GM12878 (cell line): Measurements from ENCODE around the gene OPRL1. TPM values are rescaled to one million over a fixed set of nuclear protein-coding genes. Genes with fewer than 3 reads are reported as not detected.

Source experiments
- ATAC-seq: fragments of 200-7000 bp; cut with Tn5 transposase; 3 replicates; pipeline ENCODE4 v1.9.1; 2020; ENCODE audit warnings: mild to moderate bottlenecking, moderate library complexity
- BruUV-seq: library from RNA; stranded (reverse); fragments of 400-500 nt; replicated peaks from 2 replicates; lab custom pipeline; 2021; lab: Mats Ljungman, UMichigan
- CTCF ChIA-PET: fragments of 300-600 bp; sonication (Branson Sonifier 250); formaldehyde crosslinking; extraction: SDS; loops from one replicate; lab custom pipeline; 2021; ENCODE audit warnings: inconsistent platforms; lab: Yijun Ruan, JAX
- POLR2A ChIA-PET: fragments of 350-600 bp; formaldehyde crosslinking; extraction: SDS; loops from one replicate; lab custom pipeline; 2021; ENCODE audit warnings: inconsistent platforms; lab: Charles Lee
- RAD21 ChIA-PET: fragments of 300-600 bp; sonication (Branson Sonifier 250); formaldehyde crosslinking; loops from one replicate; lab custom pipeline; 2023; ENCODE audit warnings: antibody characterized with exemption; ENCODE audit not compliant: unreplicated experiment; lab: Charles Lee
- SMC1A ChIA-PET: fragments of 300-600 bp; sonication (Branson Sonifier 250); formaldehyde crosslinking; loops from one replicate; lab custom pipeline; 2023; ENCODE audit not compliant: unreplicated experiment, uncharacterized antibody; lab: Charles Lee
- DNase-seq: peaks from one replicate; pipeline ENCODE4 v3.0.0-alpha.2; 2011; ENCODE audit warnings: low read depth, low spot score
- FAIRE-seq: peaks from 3 replicates; lab custom pipeline; 2011; peaks lifted over from hg19 to GRCh38; lab: Jason Lieb, UNC
- H2AFZ ChIP-seq: 2 replicates; pipeline ENCODE4 v1.6.0; 2011; ENCODE audit warnings: low read depth, low read length, control low read depth; ENCODE audit not compliant: control insufficient read depth
- H3K27ac ChIP-seq: 2 replicates; pipeline ENCODE4 v1.5.1; 2011; ENCODE audit warnings: control low read depth; ENCODE audit not compliant: control insufficient read depth, insufficient read depth
- H3K27me3 ChIP-seq, 2 experiments: replicated peaks in 1 of 2; 2 replicates each; pipeline versions ENCODE4 v1.6.0 to v1.6.1; 2011; ENCODE audit warnings: low read length in 1 of 2; ENCODE audit not compliant: control insufficient read depth in 2 of 2, insufficient read depth in 2 of 2
- H3K36me3 ChIP-seq, 2 experiments: 2 replicates each; pipeline ENCODE4 v1.5.1; 2011; ENCODE audit warnings: low read length in 1 of 2; ENCODE audit not compliant: control insufficient read depth in 2 of 2, insufficient read depth in 2 of 2
- H3K4me1 ChIP-seq: 2 replicates; pipeline ENCODE4 v1.6.1; 2011; ENCODE audit warnings: mild to moderate bottlenecking, low read length, moderate library complexity, mixed read lengths; ENCODE audit not compliant: control insufficient read depth, insufficient read depth
- H3K4me2 ChIP-seq: 2 replicates; pipeline ENCODE4 v1.6.0; 2011; ENCODE audit warnings: control low read depth; ENCODE audit not compliant: control insufficient read depth, insufficient read depth
- H3K4me3 ChIP-seq: fragments of 200-600 bp; sonication (generic); 2 replicates; pipeline ENCODE4 v1.5.1; 2016
- H3K79me2 ChIP-seq: 2 replicates; pipeline ENCODE4 v1.6.0; 2011; ENCODE audit warnings: low read length; ENCODE audit not compliant: control insufficient read depth, insufficient read depth
- H3K9ac ChIP-seq: 2 replicates; pipeline ENCODE4 v1.8.0; 2011; ENCODE audit warnings: low read length, control low read depth, mixed read lengths; ENCODE audit not compliant: control insufficient read depth, insufficient read depth
- H3K9me3 ChIP-seq: replicated peaks from 3 replicates; pipeline ENCODE4 v1.5.1; 2011; ENCODE audit warnings: mild to moderate bottlenecking, low read length; ENCODE audit not compliant: control insufficient read depth, insufficient read depth
- H4K20me1 ChIP-seq: 2 replicates; pipeline ENCODE4 v1.6.0; 2011; ENCODE audit not compliant: control insufficient read depth, insufficient read depth
- GATAD2B ChIP-seq: fragments of 450-650 bp; conservative IDR thresholded peaks from 2 replicates; pipeline ENCODE4 v1.6.1; 2017; ENCODE audit warnings: low read depth, mild to moderate bottlenecking, moderate library complexity
- HDGF ChIP-seq: fragments of 450-650 bp; IDR thresholded peaks from 2 replicates; pipeline ENCODE4 v1.6.1; 2016; ENCODE audit warnings: antibody characterized with exemption
- MEF2B ChIP-seq: fragments of 450-650 bp; IDR thresholded peaks from 2 replicates; pipeline ENCODE4 v1.6.1; 2018; ENCODE audit warnings: mild to moderate bottlenecking, moderate library complexity; ENCODE audit not compliant: partially characterized antibody, poor library complexity, severe bottlenecking
- NFIC ChIP-seq: IDR thresholded peaks from 2 replicates; pipeline ENCODE4 v1.6.1; 2012; ENCODE audit warnings: low read depth, mild to moderate bottlenecking, inconsistent platforms, low read length, moderate library complexity
- TAF1 ChIP-seq: IDR thresholded peaks from 2 replicates; pipeline ENCODE4 v1.6.1; 2011; ENCODE audit warnings: mild to moderate bottlenecking, low read depth, low read length, borderline replicate concordance
- WGBS: methylation state at CpG from one replicate; pipeline ENCODE4 v1.1.6; 2016; ENCODE audit warnings: low lambda C conversion rate; ENCODE audit not compliant: insufficient replicate concordance, insufficient coverage; ENCODE audit errors: missing lambda C conversion rate; 5-methylcytosine and 5-hydroxymethylcytosine counted together
- in situ Hi-C: fragments of 300-500 bp; cut with MboI; formaldehyde crosslinking; loops from 9 replicates; pipeline ENCODE4 v1.14.3; 2018; ENCODE audit warnings: mixed read lengths
- intact Hi-C: fragments of 100-400 bp; cut with micrococcal nuclease; formaldehyde crosslinking; loops from one replicate; pipeline ENCODE4 v1.14.2; 2022; ENCODE audit not compliant: unreplicated experiment
- polyA plus RNA-seq, 11 experiments: library from polyadenylated mRNA; depleted of rRNA in 4 of 11; unstranded in 6 of 11; stranded (reverse) in 5 of 11; fragments of >200 nt; fragmentation: Nextera tagmentation in 4 of 11; fragmentation: Illumina TruSeq in 1 of 11; extraction: Ambion mirVana in 4 of 11; extraction: Trizol in 1 of 11; gene quantifications; 1 replicate in 1 of 11; 2 replicates in 10 of 11; pipeline versions ENCODE4 v1.2.1 to v1.2.3, GENCODE V29; 2011 to 2016; ENCODE audit warnings: inconsistent platforms in 2 of 11, missing spikeins in 2 of 11, low read depth in 1 of 11
- total RNA-seq, 4 experiments: library from RNA; depleted of rRNA in 3 of 4; stranded (reverse); fragments of >200 nt in 3 of 4; fragmentation: Illumina TruSeq in 1 of 4; extraction: Trizol in 1 of 4; gene quantifications; 2 replicates each; pipeline versions ENCODE4 v1.2.1 to v1.2.3, GENCODE V29; 2013 to 2021
- TF ChIP-seq, protein P1 (sequence below): IDR thresholded peaks from 2 replicates; pipeline ENCODE4 v1.6.1; 2012; ENCODE audit warnings: low read depth, low read length, improper control_type of control experiment
- TF ChIP-seq, protein P2 (sequence below): fragments of 450-650 bp; IDR thresholded peaks from 2 replicates; pipeline ENCODE4 v1.6.1; 2016; ENCODE audit warnings: mild to moderate bottlenecking, moderate library complexity, borderline replicate concordance
- TF ChIP-seq, protein P3 (sequence below): fragments of 450-650 bp; IDR thresholded peaks from 2 replicates; pipeline ENCODE4 v1.6.1; 2016; ENCODE audit warnings: mild to moderate bottlenecking

Gene OPRL1
- total and polyA plus RNA-seq, 10 of the 15 experiments (the other 5 are each of a cell fraction or from before 2014, with no cell fraction given): 0.04 to 0.41 (median 0.24) TPM; not detected in 1

DNA sequence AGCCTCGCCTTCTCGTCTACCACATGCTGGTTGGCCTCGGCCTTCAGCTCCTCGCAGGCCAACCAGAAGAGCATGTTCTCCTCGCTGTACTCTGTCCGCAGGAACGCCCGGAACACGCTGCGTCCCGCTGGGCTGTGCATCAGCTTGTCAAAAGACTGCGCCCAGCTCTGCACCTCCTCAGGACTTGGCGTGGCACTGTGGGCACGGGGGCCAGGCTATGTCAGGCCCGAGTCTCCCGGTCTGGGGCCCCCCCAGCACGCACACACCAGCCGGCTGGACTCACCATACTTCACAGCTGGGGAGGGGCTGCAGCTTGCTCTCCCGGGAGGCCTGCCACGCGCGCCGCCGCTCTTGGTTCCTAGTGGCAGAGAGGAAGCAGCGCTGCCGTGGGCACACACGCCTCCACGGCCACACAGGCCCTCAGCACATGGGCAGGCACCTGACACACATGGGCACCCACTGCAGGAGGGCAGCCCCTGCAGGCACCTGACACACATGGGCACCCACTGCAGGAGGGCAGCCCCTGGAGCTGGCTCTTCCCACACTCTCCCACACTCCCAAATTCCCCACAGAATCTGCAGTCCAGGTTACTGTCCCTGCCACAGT is 5.6 kb upstream of the OPRL1 start:
- RAD21 ChIA-PET: no interaction called here
- Histone ChIP-seq H3K79me2 (peaks cover 30% of the 10 kb centered on the region), H3K27me3 (no peaks in the 10 kb centered on the region), H2AFZ (no peak overlapping the region), H3K27ac (no peak overlapping the region), H3K9ac (no peak overlapping the region), H3K36me3 (peaks cover 3 to 22% of the 10 kb centered on the region in 2 experiments), H4K20me1 (no peaks in the 10 kb centered on the region), H3K4me2 (no peak overlapping the region), H3K4me3 (no peak overlapping the region), H3K9me3 (no peaks in the 10 kb centered on the region), H3K4me1 (peaks cover 15% of the 10 kb centered on the region; the same call in 1 of the 2 replicates)
- in situ Hi-C loops (no loop called here), intact Hi-C loops (no loop called here)
- DNase-seq (no peak), FAIRE-seq (no peak), ATAC-seq (no peak)
- CTCF ChIA-PET: interaction anchor here (0.8 to 2.8 kb wide), 3 partner anchors 10 to 46 kb away, joined by 3 to 7 read pairs (median 4); no protein-coding TSS in a partner anchor
- WGBS: 77% methylated on average over 28 of the region's 28 CpGs
- BruUV-seq: no TSS peak
- no peak for TF ChIP-seq TAF1
- TF ChIP-seq, protein P1, sequence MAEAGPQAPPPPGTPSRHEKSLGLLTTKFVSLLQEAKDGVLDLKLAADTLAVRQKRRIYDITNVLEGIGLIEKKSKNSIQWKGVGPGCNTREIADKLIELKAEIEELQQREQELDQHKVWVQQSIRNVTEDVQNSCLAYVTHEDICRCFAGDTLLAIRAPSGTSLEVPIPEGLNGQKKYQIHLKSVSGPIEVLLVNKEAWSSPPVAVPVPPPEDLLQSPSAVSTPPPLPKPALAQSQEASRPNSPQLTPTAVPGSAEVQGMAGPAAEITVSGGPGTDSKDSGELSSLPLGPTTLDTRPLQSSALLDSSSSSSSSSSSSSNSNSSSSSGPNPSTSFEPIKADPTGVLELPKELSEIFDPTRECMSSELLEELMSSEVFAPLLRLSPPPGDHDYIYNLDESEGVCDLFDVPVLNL: no peak
- POLR2A ChIA-PET: interaction anchor here (2.4 kb wide), 1 partner anchor 12 kb away, joined by 6 read pairs; the partner anchor contains the start of gene TCEA2
- SMC1A ChIA-PET: no interaction called here

DNA sequence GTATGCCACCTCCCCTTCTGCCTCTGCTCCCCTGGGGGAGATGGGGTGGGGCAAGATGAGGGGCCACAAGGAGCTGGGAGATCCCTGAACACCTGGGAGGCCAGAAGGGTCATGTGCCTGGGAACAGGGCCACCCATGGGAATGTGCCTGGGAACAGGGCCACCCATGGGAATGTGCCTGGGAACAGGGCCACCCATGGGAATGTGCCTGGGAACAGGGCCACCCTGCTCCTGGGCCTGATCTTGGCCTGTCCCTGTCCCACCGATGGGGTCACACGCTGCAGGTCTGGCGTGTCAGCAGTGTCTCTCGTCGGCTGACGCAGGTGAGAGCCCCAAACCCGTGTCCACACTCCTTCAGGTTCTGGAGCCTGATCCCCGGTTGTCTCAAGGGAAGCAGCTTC is 4.9 kb upstream of the OPRL1 start:
- H3K79me2 ChIP-seq: peaks cover 30% of the 10 kb centered on the region
- H3K9ac ChIP-seq: no peak overlapping the region
- ChIA-PET CTCF (interaction anchor here (0.8 to 0.9 kb wide), 2 partner anchors 10 to 34 kb away, joined by 3 to 4 read pairs; no protein-coding TSS in a partner anchor), SMC1A (no interaction called here), RAD21 (interaction anchor here (0.6 kb wide), 1 partner anchor 62 kb away, joined by 4 read pairs; no protein-coding TSS in a partner anchor), POLR2A (interaction anchor here (1.3 kb wide), 1 partner anchor 35 kb away, joined by 3 read pairs; no protein-coding TSS in a partner anchor)
- in situ Hi-C loops: no loop called here
- WGBS: over 99% methylated on average over 8 of the region's 8 CpGs
- H3K9me3 ChIP-seq: no peaks in the 10 kb centered on the region
- ATAC-seq (no peak), FAIRE-seq (no peak), DNase-seq (no peak)
- no peaks in the 10 kb centered on the region for H3K27me3 ChIP-seq
- intact Hi-C loops: no loop called here
- peaks cover 3 to 22% of the 10 kb centered on the region in 2 experiments for H3K36me3 ChIP-seq
- no peak overlapping the region for H3K4me2 ChIP-seq
- BruUV-seq: no TSS peak
- H2AFZ ChIP-seq: no peak overlapping the region
- H3K4me1 ChIP-seq: peaks cover 15% of the 10 kb centered on the region; the same call in 1 of the 2 replicates
- H4K20me1 ChIP-seq: no peaks in the 10 kb centered on the region
- H3K27ac ChIP-seq: no peak overlapping the region
- no peak overlapping the region for H3K4me3 ChIP-seq
- peak; percentile 64; the same call in 1 of the 2 replicates for TF ChIP-seq GATAD2B
- TF ChIP-seq MEF2B: peak; percentile 69
- TF ChIP-seq, protein P2, sequence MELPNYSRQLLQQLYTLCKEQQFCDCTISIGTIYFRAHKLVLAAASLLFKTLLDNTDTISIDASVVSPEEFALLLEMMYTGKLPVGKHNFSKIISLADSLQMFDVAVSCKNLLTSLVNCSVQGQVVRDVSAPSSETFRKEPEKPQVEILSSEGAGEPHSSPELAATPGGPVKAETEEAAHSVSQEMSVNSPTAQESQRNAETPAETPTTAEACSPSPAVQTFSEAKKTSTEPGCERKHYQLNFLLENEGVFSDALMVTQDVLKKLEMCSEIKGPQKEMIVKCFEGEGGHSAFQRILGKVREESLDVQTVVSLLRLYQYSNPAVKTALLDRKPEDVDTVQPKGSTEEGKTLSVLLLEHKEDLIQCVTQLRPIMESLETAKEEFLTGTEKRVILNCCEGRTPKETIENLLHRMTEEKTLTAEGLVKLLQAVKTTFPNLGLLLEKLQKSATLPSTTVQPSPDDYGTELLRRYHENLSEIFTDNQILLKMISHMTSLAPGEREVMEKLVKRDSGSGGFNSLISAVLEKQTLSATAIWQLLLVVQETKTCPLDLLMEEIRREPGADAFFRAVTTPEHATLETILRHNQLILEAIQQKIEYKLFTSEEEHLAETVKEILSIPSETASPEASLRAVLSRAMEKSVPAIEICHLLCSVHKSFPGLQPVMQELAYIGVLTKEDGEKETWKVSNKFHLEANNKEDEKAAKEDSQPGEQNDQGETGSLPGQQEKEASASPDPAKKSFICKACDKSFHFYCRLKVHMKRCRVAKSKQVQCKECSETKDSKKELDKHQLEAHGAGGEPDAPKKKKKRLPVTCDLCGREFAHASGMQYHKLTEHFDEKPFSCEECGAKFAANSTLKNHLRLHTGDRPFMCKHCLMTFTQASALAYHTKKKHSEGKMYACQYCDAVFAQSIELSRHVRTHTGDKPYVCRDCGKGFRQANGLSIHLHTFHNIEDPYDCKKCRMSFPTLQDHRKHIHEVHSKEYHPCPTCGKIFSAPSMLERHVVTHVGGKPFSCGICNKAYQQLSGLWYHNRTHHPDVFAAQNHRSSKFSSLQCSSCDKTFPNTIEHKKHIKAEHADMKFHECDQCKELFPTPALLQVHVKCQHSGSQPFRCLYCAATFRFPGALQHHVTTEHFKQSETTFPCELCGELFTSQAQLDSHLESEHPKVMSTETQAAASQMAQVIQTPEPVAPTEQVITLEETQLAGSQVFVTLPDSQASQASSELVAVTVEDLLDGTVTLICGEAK: no peak
- no peak for TF ChIP-seq HDGF
- TF ChIP-seq, protein P3, sequence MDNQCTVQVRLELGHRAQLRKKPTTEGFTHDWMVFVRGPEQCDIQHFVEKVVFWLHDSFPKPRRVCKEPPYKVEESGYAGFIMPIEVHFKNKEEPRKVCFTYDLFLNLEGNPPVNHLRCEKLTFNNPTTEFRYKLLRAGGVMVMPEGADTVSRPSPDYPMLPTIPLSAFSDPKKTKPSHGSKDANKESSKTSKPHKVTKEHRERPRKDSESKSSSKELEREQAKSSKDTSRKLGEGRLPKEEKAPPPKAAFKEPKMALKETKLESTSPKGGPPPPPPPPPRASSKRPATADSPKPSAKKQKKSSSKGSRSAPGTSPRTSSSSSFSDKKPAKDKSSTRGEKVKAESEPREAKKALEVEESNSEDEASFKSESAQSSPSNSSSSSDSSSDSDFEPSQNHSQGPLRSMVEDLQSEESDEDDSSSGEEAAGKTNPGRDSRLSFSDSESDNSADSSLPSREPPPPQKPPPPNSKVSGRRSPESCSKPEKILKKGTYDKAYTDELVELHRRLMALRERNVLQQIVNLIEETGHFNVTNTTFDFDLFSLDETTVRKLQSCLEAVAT: peak; percentile 45; the same call in 1 of the 2 replicates
- TF ChIP-seq NFIC: no peak
